Muscle layer of colon (tissue), 2 donors: ENCODE measurements around the gene PMF1.

ENCODE experiments used
- H3K27ac ChIP-seq: one replicate; pipeline ENCODE4 v1.7.0; 2013; ENCODE audit warnings: low read depth, mild to moderate bottlenecking, low read length, moderate library complexity
- H3K27me3 ChIP-seq, 2 donors: one replicate each; pipeline ENCODE4 v1.7.0; 2013; ENCODE audit warnings: low read length in 2 of 2, mild to moderate bottlenecking in 2 of 2; ENCODE audit not compliant: insufficient read depth in 2 of 2, control insufficient read depth in 1 of 2
- H3K36me3 ChIP-seq: one replicate; pipeline ENCODE4 v1.7.0; 2013; ENCODE audit warnings: mild to moderate bottlenecking, low read length; ENCODE audit not compliant: insufficient read depth
- H3K4me1 ChIP-seq: one replicate; pipeline ENCODE4 v1.7.0; 2013; ENCODE audit warnings: mild to moderate bottlenecking, low read length; ENCODE audit not compliant: insufficient read depth
- H3K4me3 ChIP-seq, 2 donors: one replicate each; pipeline ENCODE4 v1.7.0; 2013; ENCODE audit warnings: low read length in 2 of 2, low read depth in 1 of 2, mild to moderate bottlenecking in 1 of 2, moderate library complexity in 1 of 2
- H3K9ac ChIP-seq: one replicate; pipeline ENCODE4 v1.7.0; 2013; ENCODE audit warnings: low read length
- H3K9me3 ChIP-seq: one replicate; pipeline ENCODE4 v1.7.0; 2013; ENCODE audit warnings: mild to moderate bottlenecking, low read length
- donor health status: abdominal sarcoma.
- donor health status: Adenocarcinoma of cecum.

Gene PMF1

DNA sequence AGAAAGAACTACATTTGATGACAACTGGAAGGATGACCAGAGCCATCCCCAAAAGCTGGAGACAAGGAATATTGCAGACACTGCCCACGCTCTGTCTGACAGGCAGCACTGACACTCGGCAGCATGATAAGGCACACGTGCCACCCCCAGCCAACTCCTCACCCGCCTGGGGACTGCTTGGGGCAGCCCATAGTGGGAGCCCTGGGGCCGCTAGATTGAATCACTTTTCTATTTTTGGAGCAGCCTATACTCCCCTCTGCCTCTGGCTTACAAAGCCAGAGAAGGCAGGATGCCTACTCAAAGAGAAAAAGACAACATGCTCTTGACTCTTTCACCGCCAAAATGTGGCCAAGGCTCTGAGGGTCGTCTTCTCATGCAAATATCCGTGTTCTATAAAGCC, 68.5 kb downstream of the PMF1 start:
- Histone ChIP-seq H3K36me3 (peaks cover 28% of the 10 kb centered on the region), H3K4me3 (peak overlapping the region; percentile 89 to 93), H3K27me3 (no peaks in the 10 kb centered on the region), H3K9me3 (no peaks in the 10 kb centered on the region), H3K9ac (no peak overlapping the region), H3K27ac (no peak overlapping the region), H3K4me1 (peaks cover 22% of the 10 kb centered on the region)

DNA sequence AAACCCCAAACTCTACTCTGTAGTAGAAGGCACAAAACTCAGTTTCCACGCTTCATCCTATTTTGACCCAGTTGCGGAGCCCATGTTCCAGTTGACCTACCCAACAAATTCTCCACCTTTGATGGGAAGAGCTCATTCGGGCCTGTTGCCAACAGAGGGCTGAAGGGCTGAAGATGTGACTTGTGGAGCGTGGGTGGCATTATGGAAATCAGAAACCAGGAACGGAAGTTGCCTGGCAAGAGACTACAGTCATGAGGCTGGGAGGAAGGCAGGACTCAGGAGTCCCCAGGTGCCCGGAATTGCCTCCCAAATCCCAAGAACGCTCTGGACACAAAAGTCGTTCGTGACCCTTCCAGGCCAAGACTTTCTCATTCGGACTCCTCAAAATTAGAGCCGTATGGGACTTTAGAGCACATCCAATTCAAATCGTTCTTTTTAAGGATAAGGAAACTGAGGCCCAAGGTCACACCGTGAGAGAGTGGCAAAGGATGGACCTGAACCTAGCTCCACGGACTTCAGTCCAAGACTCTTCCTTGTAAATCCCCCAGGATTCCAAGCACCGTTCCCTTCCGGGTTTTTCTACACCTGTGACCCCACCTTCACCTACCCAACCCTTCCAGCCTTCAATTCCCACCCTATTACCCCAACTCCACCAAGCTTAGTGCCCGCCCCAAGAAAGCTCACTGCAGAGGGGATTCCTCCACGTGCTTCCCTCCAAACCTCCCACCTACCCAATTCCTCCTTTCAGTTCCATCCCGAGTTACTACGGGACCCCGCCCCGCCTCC, 69.1 kb downstream of the PMF1 start:
- H3K9me3 ChIP-seq, result no peaks in the 10 kb centered on the region
- peak overlapping the region; percentile 89 to 93 for H3K4me3 ChIP-seq
- H3K27ac ChIP-seq, result peak overlapping the region; percentile 96
- peaks cover 26% of the 10 kb centered on the region for H3K36me3 ChIP-seq
- no peaks in the 10 kb centered on the region for H3K27me3 ChIP-seq
- peak overlapping the region; percentile 58 for H3K9ac ChIP-seq
- peaks cover 22% of the 10 kb centered on the region for H3K4me1 ChIP-seq

DNA sequence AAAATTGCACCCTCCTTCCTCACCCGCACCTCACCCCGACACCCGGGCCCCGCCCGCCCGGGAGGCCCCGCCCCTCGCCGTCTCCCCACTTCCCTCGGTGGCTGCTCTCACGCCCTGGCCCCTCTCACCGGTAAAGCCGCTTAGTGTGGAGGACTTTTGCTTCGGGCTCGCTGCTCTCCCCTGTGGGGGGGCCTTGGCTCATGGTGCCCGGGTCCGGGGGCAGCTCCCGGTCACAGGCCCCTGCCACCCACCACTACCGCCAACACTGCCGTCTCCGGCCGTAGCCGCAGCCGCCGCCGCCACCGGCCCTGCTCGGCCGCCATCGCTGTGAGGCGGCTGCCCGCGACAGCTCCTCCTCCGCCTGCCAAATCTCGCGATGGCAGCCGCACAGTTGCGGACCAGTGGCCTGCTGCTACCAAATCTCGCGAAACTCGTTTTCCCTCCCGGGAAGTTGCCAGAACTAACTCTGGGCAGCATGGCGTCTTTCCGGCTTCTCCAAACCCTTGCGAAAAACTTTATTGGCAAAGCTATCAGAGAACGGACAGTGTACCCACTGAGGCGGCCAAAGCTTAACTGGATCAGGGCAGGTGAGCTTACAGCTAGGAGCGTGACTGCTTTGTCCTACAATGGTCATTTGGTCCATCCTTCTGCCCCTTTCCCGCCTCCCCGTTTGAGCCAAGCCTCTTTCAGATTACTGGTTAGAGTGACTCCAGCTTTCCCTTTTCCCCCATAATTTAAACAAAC, 69.8 kb downstream of the PMF1 start, which contains the start of gene SMG5:
TSS of gene SMG5 (minus strand) at position 347 of the 744 bp plus-strand sequence. CDS start at position 202, 145 bp downstream.
- H3K4me3 ChIP-seq, result peak within 1 kb of the TSS; percentile 89 to 93
- H3K9me3 ChIP-seq, result no peaks in the 10 kb centered on the region
- peaks cover 18% of the 10 kb centered on the region for H3K36me3 ChIP-seq
- H3K27ac ChIP-seq, result peak within 1 kb of the TSS; percentile 96
- peaks cover 22% of the 10 kb centered on the region for H3K4me1 ChIP-seq
- no peaks in the 10 kb centered on the region for H3K27me3 ChIP-seq
- peak within 1 kb of the TSS; percentile 69 for H3K9ac ChIP-seq

DNA sequence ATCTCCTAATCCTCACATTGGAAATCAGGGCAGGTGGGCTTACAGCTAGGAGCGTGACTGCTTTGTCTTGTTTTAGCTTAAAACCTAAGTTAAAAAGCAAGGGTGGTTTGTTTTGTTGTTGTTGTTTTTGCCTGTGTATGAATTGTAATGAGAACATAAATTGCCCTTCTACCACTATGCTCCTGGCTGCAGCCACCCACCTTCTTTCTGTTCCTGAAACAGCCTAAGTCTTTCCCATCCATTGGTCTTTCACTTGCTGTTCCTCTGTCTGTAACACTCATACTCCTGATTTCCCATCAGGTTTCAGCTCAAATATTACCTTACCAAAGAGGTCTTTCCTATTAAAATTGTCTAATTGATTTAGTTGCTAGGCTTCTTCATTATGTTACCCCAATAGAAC, 70.7 kb downstream of the PMF1 start:
- no peaks in the 10 kb centered on the region for H3K9me3 ChIP-seq
- peak overlapping the region; percentile 63 to 89 for H3K4me3 ChIP-seq
- H3K27ac ChIP-seq, result peak overlapping the region; percentile 96
- H3K9ac ChIP-seq, result peak overlapping the region; percentile 69
- peaks cover 22% of the 10 kb centered on the region for H3K4me1 ChIP-seq
- peaks cover 10% of the 10 kb centered on the region for H3K36me3 ChIP-seq
- H3K27me3 ChIP-seq, result no peaks in the 10 kb centered on the region

DNA sequence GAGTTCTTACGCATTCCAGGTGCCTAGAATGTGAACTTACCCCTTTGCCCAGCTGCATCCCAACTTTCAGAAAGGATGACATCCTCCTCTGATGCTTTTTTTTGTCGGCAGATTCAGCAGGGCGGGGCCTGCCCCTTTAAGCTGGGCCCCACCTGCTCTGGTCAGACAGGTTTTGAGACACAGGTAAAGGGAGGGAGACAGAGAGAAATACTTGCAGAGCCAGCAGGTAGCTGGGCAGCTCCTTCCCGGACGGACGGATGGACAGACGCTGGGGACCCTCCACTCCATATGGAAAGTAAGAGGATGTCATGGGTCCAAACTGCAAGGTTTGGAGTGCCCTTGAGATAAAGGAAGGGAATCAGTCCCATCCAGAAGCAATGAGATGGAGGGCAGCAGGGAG, 71.3 kb downstream of the PMF1 start, which contains the start of gene TMEM79:
TSS of gene TMEM79 (plus strand) at position 214 of the 400 bp plus-strand sequence. CDS start 902 bp downstream, outside the sequence.
- peak within 1 kb of the TSS; percentile 96 for H3K27ac ChIP-seq
- no peaks in the 10 kb centered on the region for H3K27me3 ChIP-seq

DNA sequence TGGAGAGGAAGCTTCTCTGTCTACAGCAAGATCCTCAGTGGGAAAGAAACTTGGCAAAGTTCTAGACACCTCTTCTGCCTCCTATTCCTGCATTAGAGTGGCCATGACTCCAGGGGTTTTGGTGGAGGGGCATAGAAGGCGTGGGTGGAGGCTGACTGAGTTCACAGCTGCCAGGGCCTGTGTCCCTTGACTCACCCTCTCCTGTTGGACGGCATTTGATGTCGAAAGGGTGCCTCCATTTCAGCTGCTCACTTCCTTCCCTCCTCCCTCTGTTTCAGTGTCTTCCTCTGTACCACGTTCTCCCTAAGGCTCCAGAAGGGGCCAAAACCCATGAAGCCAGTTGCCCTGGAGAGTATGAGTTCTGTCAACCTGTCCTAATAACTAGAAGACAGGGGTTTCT, 72.0 kb downstream of the PMF1 start:
- Histone ChIP-seq H3K36me3 (peaks cover 7% of the 10 kb centered on the region), H3K4me3 (no peak overlapping the region), H3K27me3 (no peaks in the 10 kb centered on the region), H3K27ac (no peak overlapping the region), H3K9me3 (no peaks in the 10 kb centered on the region), H3K4me1 (peaks cover 22% of the 10 kb centered on the region), H3K9ac (no peak overlapping the region)

More for the DNA sequence above, 71.3 kb downstream of the PMF1 start, which contains the start of gene TMEM79:
- Histone ChIP-seq H3K4me1 (peaks cover 22% of the 10 kb centered on the region), H3K9ac (peak within 1 kb of the TSS; percentile 69), H3K36me3 (peaks cover 7% of the 10 kb centered on the region), H3K9me3 (no peaks in the 10 kb centered on the region), H3K4me3 (peak within 1 kb of the TSS; percentile 63 to 89)

DNA sequence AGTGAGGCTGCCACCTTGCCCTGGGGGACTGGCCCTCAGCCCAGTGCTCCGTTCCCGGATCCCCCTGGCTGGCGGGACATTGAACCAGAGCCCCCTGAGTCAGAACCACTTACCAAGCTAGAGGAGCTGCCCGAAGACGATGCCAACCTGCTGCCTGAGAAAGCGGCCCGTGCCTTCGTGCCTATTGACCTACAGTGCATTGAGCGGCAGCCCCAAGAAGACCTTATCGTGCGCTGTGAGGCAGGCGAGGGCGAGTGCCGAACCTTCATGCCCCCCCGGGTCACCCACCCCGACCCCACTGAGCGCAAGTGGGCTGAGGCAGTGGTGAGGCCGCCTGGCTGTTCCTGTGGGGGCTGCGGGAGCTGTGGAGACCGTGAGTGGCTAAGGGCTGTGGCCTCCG, 72.6 kb downstream of the PMF1 start:
- H3K4me1 ChIP-seq, result peaks cover 22% of the 10 kb centered on the region
- no peak overlapping the region for H3K9ac ChIP-seq
- no peaks in the 10 kb centered on the region for H3K9me3 ChIP-seq
- H3K27me3 ChIP-seq, result no peaks in the 10 kb centered on the region
- no peak overlapping the region for H3K27ac ChIP-seq
- no peak overlapping the region for H3K4me3 ChIP-seq
- H3K36me3 ChIP-seq, result peaks cover 7% of the 10 kb centered on the region

DNA sequence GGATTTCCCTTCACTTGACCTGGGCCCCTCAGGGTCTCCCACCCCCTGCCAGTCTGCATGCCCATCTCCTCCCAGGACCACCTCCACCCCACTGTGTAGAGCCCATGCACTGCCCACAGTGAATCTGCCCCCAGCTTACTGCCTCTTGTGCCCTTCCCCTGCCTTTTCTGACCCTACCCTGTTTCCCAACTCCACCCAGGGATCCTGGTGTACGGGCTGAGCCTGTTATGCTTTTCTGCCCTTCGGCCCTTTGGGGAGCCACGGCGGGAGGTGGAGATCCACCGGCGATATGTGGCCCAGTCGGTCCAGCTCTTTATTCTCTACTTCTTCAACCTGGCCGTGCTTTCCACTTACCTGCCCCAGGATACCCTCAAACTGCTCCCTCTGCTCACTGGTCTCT, 73.3 kb downstream of the PMF1 start:
- Histone ChIP-seq H3K4me1 (peaks cover 19% of the 10 kb centered on the region), H3K36me3 (peaks cover 7% of the 10 kb centered on the region), H3K27me3 (no peaks in the 10 kb centered on the region), H3K27ac (no peak overlapping the region), H3K9me3 (no peaks in the 10 kb centered on the region), H3K9ac (no peak overlapping the region), H3K4me3 (no peak overlapping the region)
